Pancreas (tissue), 10 donors: Measurements from ENCODE around the gene FHIP1B. TPM values are rescaled to one million over a fixed set of nuclear protein-coding genes. Genes with fewer than 3 reads are reported as not detected.

Experiments
- ATAC-seq, 4 donors: fragments of 200-7000 bp; cut with Tn5 transposase; one replicate each; pipeline versions ENCODE4 v1.8.0 to v1.9.1; 2020; ENCODE audit warnings: mild to moderate bottlenecking in 4 of 4, moderate library complexity in 4 of 4
- DNase-seq, 6 donors: peaks; one replicate each; pipeline ENCODE4 v3.0.0-alpha.2; 2020
- FAIRE-seq: peaks from 2 replicates; lab custom pipeline; 2012; peaks lifted over from hg19 to GRCh38; lab: Jason Lieb, UNC
- H3K27ac ChIP-seq, 4 donors: fragments of 200-600 bp; sonication (generic); 1 replicate in 3 of 4; 2 replicates in 1 of 4; pipeline versions ENCODE4 v1.5.0 to v1.8.0; 2020
- H3K27me3 ChIP-seq, 4 donors: fragments of 200-600 bp; one replicate each; pipeline ENCODE4 v1.8.0; 2021
- H3K36me3 ChIP-seq, 3 donors: fragments of 200-600 bp; sonication (generic) in 1 of 3; one replicate each; pipeline versions ENCODE4 v1.5.0 to v1.8.0; 2020 to 2021
- H3K4me1 ChIP-seq, 3 donors: fragments of 200-600 bp; one replicate each; pipeline ENCODE4 v1.8.0; 2021
- H3K4me3 ChIP-seq, 4 donors: fragments of 200-600 bp; sonication (generic) in 2 of 4; one replicate each; pipeline versions ENCODE4 v1.5.0 to v1.8.0; 2020 to 2021
- H3K9me3 ChIP-seq, 4 donors: fragments of 200-600 bp; one replicate each; pipeline ENCODE4 v1.8.0; 2021
- WGBS, 2 donors: extraction: QIAGEN DNeasy Blood & Tissue Kit; methylation state at CpG; one replicate each; pipeline ENCODE4 v1.1.7; 2013; 5-methylcytosine and 5-hydroxymethylcytosine counted together
- intact Hi-C, 3 donors: fragments of 100-400 bp; cut with DNase I; formaldehyde crosslinking; loops; one replicate each; pipeline versions ENCODE4 v1.11.1 to v1.14.2; 2022
- polyA plus RNA-seq, 2 donors: library from polyadenylated mRNA; stranded (reverse); fragments of 200-250 nt; gene quantifications; one replicate each; pipeline ENCODE4 v1.2.3, GENCODE V29; 2013
- total RNA-seq, 6 donors: library from RNA; stranded (reverse); fragmentation: NEBNext Ultra II Directional in 4 of 6; extraction: Animal tissue kit (Norgen Biotek cat#: 25700) in 4 of 6; gene quantifications; one replicate each; pipeline versions ENCODE4 v1.2.1 to v1.2.4, GENCODE V29; 2021 to 2023
- TF ChIP-seq, protein P1 (sequence below), 4 donors: fragments of 200-600 bp; sonication (generic) in 3 of 4; IDR thresholded peaks; one replicate each; pipeline versions ENCODE4 v1.5.0 to v1.8.0; 2021; ENCODE audit warnings: antibody characterized with exemption in 4 of 4
- donor health status: healthy with polysubstance abuse.
- donor health status: DM: no; HTN: no; CAD: no; lungs with moderate emphysema.
- donor health status: DM: no; HTN: no; CAD: no.
- donor health status: control.
- donor health status: control.
- donor health status: Bipolar disorder and iron deficiency.
- donor health status: DM: yes; HTN: yes; CAD: no.
- donor health status: DM: no; HTN: no; CAD: no.
- donor health status: DM: no; HTN: no; CAD: no.
- donor health status: DM: yes; HTN: yes; CAD: no.

The FHIP1B gene
- total and polyA plus RNA-seq, 8 donors, result 13.0 to 82.9 (median 19.6) TPM

DNA sequence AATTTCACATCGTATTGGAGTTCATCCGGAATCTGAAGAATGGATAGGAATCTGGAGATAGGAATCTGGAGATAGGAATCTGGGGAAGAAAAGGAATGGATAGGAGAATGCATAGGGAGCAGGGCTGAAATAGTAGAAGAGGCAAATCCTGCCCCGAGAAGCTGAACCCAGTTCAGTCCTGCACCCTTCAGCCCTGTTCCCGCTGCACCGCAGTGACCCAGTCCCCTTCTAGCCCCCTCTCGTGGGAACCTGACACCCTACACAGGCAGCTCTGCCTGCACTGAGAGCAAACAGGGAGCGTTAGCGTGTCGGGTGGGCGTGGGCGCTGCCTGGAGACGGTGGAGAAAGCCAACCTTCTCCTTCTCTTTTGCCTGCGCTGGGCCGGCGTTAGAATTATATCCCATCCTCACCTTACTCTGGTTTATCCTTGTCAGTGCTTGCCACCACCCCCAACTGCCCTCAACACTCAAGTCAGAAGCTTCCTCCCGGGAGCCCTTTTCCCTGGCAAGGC lies 24.2 kb upstream of the FHIP1B start:
- intact Hi-C loops, result no loop called here
- Histone ChIP-seq H3K4me3 (peak overlapping the region in 3 of 4 donors; percentile 7 to 63 (median 56)), H3K9me3 (no peaks in the 10 kb centered on the region), H3K4me1 (peaks cover 1 to 10% (median 10%) of the 10 kb centered on the region in 3 donors), H3K27ac (no peak overlapping the region), H3K27me3 (no peaks in the 10 kb centered on the region), H3K36me3 (no peaks in the 10 kb centered on the region)
- peak; percentile 31 to 49 (median 48) for ATAC-seq
- WGBS, 2 donors, result 9 to 13% methylated on average over 13 to 16 of the region's 16 CpGs
- FAIRE-seq, result no peak
- DNase-seq, result peak in 3 of 6 donors; percentile 29 to 48 (median 43)
- TF ChIP-seq, protein P1, sequence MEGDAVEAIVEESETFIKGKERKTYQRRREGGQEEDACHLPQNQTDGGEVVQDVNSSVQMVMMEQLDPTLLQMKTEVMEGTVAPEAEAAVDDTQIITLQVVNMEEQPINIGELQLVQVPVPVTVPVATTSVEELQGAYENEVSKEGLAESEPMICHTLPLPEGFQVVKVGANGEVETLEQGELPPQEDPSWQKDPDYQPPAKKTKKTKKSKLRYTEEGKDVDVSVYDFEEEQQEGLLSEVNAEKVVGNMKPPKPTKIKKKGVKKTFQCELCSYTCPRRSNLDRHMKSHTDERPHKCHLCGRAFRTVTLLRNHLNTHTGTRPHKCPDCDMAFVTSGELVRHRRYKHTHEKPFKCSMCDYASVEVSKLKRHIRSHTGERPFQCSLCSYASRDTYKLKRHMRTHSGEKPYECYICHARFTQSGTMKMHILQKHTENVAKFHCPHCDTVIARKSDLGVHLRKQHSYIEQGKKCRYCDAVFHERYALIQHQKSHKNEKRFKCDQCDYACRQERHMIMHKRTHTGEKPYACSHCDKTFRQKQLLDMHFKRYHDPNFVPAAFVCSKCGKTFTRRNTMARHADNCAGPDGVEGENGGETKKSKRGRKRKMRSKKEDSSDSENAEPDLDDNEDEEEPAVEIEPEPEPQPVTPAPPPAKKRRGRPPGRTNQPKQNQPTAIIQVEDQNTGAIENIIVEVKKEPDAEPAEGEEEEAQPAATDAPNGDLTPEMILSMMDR (IDR thresholded peaks at IDR 0.05), result no peak

DNA sequence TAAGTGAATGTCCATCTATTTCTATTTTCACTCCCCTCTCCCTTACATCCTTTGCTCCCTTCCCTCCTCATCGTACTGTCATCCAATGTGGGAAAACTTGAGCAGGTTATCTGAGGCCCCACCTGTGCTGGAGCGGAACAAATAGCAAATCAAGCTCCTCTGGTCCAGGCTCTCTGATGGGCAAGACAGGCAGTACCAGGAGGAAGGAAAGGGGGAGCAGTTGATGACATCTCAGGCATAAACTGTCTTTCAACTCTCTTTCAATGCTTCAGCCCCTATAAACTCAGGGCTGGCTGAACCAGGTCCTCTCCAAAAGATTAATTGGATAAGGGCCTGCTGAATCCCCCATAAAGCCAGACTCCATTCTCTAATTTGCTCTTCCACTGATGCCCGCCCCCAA lies 23.7 kb upstream of the FHIP1B start:
- TF ChIP-seq, protein P1 (IDR thresholded peaks at IDR 0.05), result no peak
- Histone ChIP-seq H3K36me3 (no peaks in the 10 kb centered on the region), H3K4me1 (peaks cover 6 to 15% (median 15%) of the 10 kb centered on the region in 3 donors), H3K4me3 (no peak overlapping the region), H3K9me3 (no peaks in the 10 kb centered on the region), H3K27ac (no peak overlapping the region), H3K27me3 (no peaks in the 10 kb centered on the region)
- intact Hi-C loops, result no loop called here
- ATAC-seq (no peak), FAIRE-seq (no peak), DNase-seq (no peak)
- WGBS, 2 donors, result 57 to 58% methylated on average over 3 of the region's 3 CpGs

DNA sequence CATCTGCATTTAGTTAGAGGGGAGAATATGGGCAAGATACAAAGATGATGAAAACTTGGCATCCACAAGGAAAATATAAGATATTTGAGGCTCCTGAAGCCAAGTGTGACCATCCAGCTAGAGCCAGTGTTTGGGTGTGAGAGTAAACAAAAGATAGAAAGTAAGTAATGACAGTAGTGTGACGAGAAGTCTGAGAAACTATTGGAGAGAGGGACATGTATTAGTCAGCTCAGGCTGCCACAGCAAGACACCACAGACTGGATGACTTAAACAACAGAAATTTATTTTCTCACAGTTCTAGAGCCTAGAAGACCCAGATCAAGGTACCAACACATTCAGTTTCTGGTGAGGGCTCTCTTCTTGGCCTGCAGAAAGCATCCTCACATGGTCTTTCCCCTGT lies 18.8 kb upstream of the FHIP1B start:
- TF ChIP-seq, protein P1 (IDR thresholded peaks at IDR 0.05), result no peak
- no peaks in the 10 kb centered on the region for H3K9me3 ChIP-seq
- H3K27ac ChIP-seq, result peak overlapping the region; percentile 79 to 90 (median 88)
- intact Hi-C loops, result no loop called here
- no peak overlapping the region for H3K4me3 ChIP-seq
- 38 to 50% methylated on average over 1 of the region's 1 CpG for WGBS, 2 donors
- peaks cover 10 to 33% (median 31%) of the 10 kb centered on the region in 3 donors for H3K4me1 ChIP-seq
- FAIRE-seq (no peak), DNase-seq (no peak), ATAC-seq (no peak)
- H3K36me3 ChIP-seq, result no peaks in the 10 kb centered on the region
- H3K27me3 ChIP-seq, result no peaks in the 10 kb centered on the region

DNA sequence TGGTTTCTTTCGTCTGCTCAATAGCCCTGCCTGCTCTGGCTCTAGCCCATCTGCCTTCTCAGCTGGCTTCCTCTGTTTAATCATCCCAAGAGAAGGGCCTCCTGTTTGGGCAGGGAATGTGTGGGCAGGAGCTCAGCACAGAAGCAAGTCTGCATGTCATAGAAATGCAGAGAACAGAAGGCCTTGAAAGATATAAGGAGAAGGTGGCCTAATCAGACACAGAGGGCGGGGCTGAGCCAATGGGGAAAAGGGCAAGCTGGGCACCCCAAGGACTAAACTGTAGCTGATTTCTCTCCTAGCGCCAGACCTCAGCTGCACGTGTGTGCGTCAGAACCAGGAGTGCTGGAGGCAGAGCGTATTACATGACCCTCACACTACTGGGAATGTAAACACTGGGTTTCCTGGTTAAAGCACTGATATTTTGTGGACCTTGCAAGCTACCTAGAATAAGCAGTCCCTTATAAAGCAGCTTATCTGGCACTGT lies 17.6 kb upstream of the FHIP1B start:
- peak; percentile 82 to 86 (median 84) for ATAC-seq
- Histone ChIP-seq H3K9me3 (no peaks in the 10 kb centered on the region), H3K4me3 (no peak overlapping the region), H3K27ac (peak overlapping the region; percentile 79 to 90 (median 88)), H3K4me1 (peaks cover 10 to 33% (median 31%) of the 10 kb centered on the region in 3 donors), H3K36me3 (no peaks in the 10 kb centered on the region), H3K27me3 (no peaks in the 10 kb centered on the region)
- peak in 5 of 6 donors; percentile 85 to 91 (median 87) for DNase-seq
- intact Hi-C loops, result no loop called here
- TF ChIP-seq, protein P1 (IDR thresholded peaks at IDR 0.05), result no peak
- no peak for FAIRE-seq
- 34 to 47% methylated on average over 6 of the region's 6 CpGs for WGBS, 2 donors

DNA sequence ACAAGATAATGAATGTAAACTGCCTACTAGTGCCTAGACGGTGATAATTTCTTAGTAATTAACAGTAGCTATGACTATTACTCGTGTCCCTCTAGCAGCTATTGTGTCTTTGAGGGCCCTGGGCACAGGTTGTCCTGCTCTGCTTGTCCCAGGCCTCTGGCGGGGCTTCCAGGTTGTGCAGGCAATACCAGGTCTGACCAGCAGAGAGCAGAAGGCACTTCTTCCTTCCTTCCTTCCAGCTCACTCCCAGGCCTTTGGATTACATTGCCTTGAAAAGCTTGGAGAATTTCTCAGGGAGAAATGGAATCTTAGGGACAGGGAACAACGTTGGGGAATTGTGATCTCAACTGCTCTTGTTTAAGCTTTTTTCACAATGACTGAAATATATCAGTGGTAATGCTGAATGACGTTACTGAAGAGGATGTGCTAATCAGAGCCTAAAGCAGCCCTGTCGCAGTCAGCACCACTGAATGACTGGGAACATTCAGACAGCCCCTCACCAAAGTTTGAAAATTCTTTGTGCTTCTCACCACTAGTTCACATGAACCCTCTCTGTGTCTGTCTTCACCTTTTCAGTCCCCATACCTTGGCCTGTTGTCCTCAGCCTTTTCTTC lies 16.8 kb upstream of the FHIP1B start:
- Histone ChIP-seq H3K27ac (peak overlapping the region; percentile 79 to 90 (median 88)), H3K4me3 (no peak overlapping the region), H3K9me3 (no peaks in the 10 kb centered on the region), H3K4me1 (peaks cover 10 to 33% (median 31%) of the 10 kb centered on the region in 3 donors), H3K36me3 (no peaks in the 10 kb centered on the region), H3K27me3 (no peaks in the 10 kb centered on the region)
- FAIRE-seq, result no peak
- DNase-seq, result peak; percentile 78 to 91 (median 84)
- TF ChIP-seq, protein P1 (IDR thresholded peaks at IDR 0.05), result peak; percentile 85 to 89 (median 87)
- WGBS, 2 donors, result 37 to 38% methylated on average over 6 of the region's 6 CpGs
- peak; percentile 84 to 92 (median 86) for ATAC-seq
- intact Hi-C loops, result no loop called here
